ENCODE results near the gene NKRF.
"Not testable (repeated sequence)": the region's sequence is repeated elsewhere in the genome, so short reads cannot be mapped to it uniquely, and the experiment has no call there.

NKRF gene

GRCh38 chrX:119638725-119639471, 32.7 kb upstream of the NKRF start:
- ATAC-seq (ENCODE audit: low read depth) (no peak), DNase-seq (ENCODE audit: low spot score) (no peak)
- no peaks in the 10 kb centered on the region for H3K36me3 ChIP-seq (ENCODE audit: low read depth)
- H3K4me1 ChIP-seq (ENCODE audit: insufficient read depth, poor library complexity, severe bottlenecking) = no peaks in the 10 kb centered on the region
- no peak overlapping the region for H3K4me3 ChIP-seq (ENCODE audit: severe bottlenecking)
- H3K27ac ChIP-seq (ENCODE audit: poor library complexity, severe bottlenecking) = no peak overlapping the region
- H3K27me3 ChIP-seq (ENCODE audit: insufficient read depth, poor library complexity, severe bottlenecking) = no peaks in the 10 kb centered on the region
- no peak for TF ChIP-seq CTCF (IDR thresholded peaks at IDR 0.05; ENCODE audit: poor library complexity, severe bottlenecking)
- no peaks in the 10 kb centered on the region for H3K9me3 ChIP-seq (ENCODE audit: severe bottlenecking)

- not testable (repeated sequence) for H3K36me3 ChIP-seq (ENCODE audit: low read depth); H3K9me3 ChIP-seq (ENCODE audit: severe bottlenecking); H3K4me3 ChIP-seq (ENCODE audit: severe bottlenecking); H3K27me3 ChIP-seq (ENCODE audit: insufficient read depth, poor library complexity, severe bottlenecking); ATAC-seq (ENCODE audit: low read depth); H3K4me1 ChIP-seq (ENCODE audit: insufficient read depth, poor library complexity, severe bottlenecking); H3K27ac ChIP-seq (ENCODE audit: poor library complexity, severe bottlenecking); DNase-seq (ENCODE audit: low spot score)
These were observed 31.2 kb upstream of the NKRF start for GRCh38 chrX:119637421-119637820.

GRCh38 chrX:119636419-119636818, 30.2 kb upstream of the NKRF start:
- DNase-seq (ENCODE audit: low spot score) (no peak), ATAC-seq (ENCODE audit: low read depth) (no peak)
- H3K27ac ChIP-seq (ENCODE audit: poor library complexity, severe bottlenecking) = no peak overlapping the region
- no peaks in the 10 kb centered on the region for H3K27me3 ChIP-seq (ENCODE audit: insufficient read depth, poor library complexity, severe bottlenecking)
- TF ChIP-seq CTCF (IDR thresholded peaks at IDR 0.05; ENCODE audit: poor library complexity, severe bottlenecking) = no peak
- no peak overlapping the region for H3K4me3 ChIP-seq (ENCODE audit: severe bottlenecking)
- H3K4me1 ChIP-seq (ENCODE audit: insufficient read depth, poor library complexity, severe bottlenecking) = no peaks in the 10 kb centered on the region
- H3K9me3 ChIP-seq (ENCODE audit: severe bottlenecking) = no peaks in the 10 kb centered on the region
- 0 out of 2 replicates have a peak, but pooled peaks cover 5% of the 10 kb centered on the region for H3K36me3 ChIP-seq (ENCODE audit: low read depth)

GRCh38 chrX:119635799-119636198, 29.6 kb upstream of the NKRF start:
- Histone ChIP-seq H3K27ac (ENCODE audit: poor library complexity, severe bottlenecking) (no peak overlapping the region), H3K4me1 (ENCODE audit: insufficient read depth, poor library complexity, severe bottlenecking) (no peaks in the 10 kb centered on the region), H3K4me3 (ENCODE audit: severe bottlenecking) (no peak overlapping the region), H3K36me3 (ENCODE audit: low read depth) (0 out of 2 replicates have a peak, but pooled peaks cover 5% of the 10 kb centered on the region), H3K27me3 (ENCODE audit: insufficient read depth, poor library complexity, severe bottlenecking) (no peaks in the 10 kb centered on the region), H3K9me3 (ENCODE audit: severe bottlenecking) (no peaks in the 10 kb centered on the region)
- no peak for ATAC-seq (ENCODE audit: low read depth)
- no peak for DNase-seq (ENCODE audit: low spot score)
- no peak for TF ChIP-seq CTCF (IDR thresholded peaks at IDR 0.05; ENCODE audit: poor library complexity, severe bottlenecking)

GRCh38 chrX:119635179-119635578, 29.0 kb upstream of the NKRF start:
- Histone ChIP-seq H3K9me3 (ENCODE audit: severe bottlenecking) (no peaks in the 10 kb centered on the region), H3K4me3 (ENCODE audit: severe bottlenecking) (no peak overlapping the region), H3K27ac (ENCODE audit: poor library complexity, severe bottlenecking) (no peak overlapping the region), H3K4me1 (ENCODE audit: insufficient read depth, poor library complexity, severe bottlenecking) (no peaks in the 10 kb centered on the region), H3K36me3 (ENCODE audit: low read depth) (0 out of 2 replicates have a peak, but pooled peaks cover 5% of the 10 kb centered on the region), H3K27me3 (ENCODE audit: insufficient read depth, poor library complexity, severe bottlenecking) (no peaks in the 10 kb centered on the region)
- ATAC-seq (ENCODE audit: low read depth) = no peak
- TF ChIP-seq CTCF (IDR thresholded peaks at IDR 0.05; ENCODE audit: poor library complexity, severe bottlenecking) = no peak
- no peak for DNase-seq (ENCODE audit: low spot score)
